ENCODE data around the gene EXOSC7. TPM values are rescaled to one million over a fixed set of nuclear protein-coding genes. Genes with fewer than 3 reads are reported as not detected.

EXOSC7 gene
- total RNA-seq, 1 donor from 2014 or later, result 56.2 TPM

- H3K9me3 ChIP-seq, result no peaks in the 10 kb centered on the region
- H3K4me1 ChIP-seq, result peaks cover 47% of the 10 kb centered on the region
- TF ChIP-seq CTCF (IDR thresholded peaks at IDR 0.05) (peak in 1 of 3 experiments; percentile 12), POLR2AphosphoS5 (IDR thresholded peaks at IDR 0.05; ENCODE audit: insufficient read depth in 1 of 2, low read depth in 1 of 2) (no peak), POLR2A (IDR thresholded peaks at IDR 0.05) (no peak)
- H3K27ac ChIP-seq, result peak overlapping the region; percentile 68
- DNase-seq (ENCODE audit: extremely low spot score in 2 of 2), result no peak
- no peak overlapping the region for H3K4me3 ChIP-seq
- peaks cover 0 to 20% of the 10 kb centered on the region in 2 donors for H3K36me3 ChIP-seq
- no peaks in the 10 kb centered on the region for H3K27me3 ChIP-seq
- intact Hi-C loops (cut with DNase I), result no loop called here
Measured at GRCh38 chr3:44992555-44993470, 16.8 kb downstream of the EXOSC7 start.

GRCh38 chr3:44993471-44994205 is 17.6 kb downstream of the EXOSC7 start:
- H3K4me1 ChIP-seq, result peaks cover 40% of the 10 kb centered on the region

GRCh38 chr3:44995142-44995770 is 19.2 kb downstream of the EXOSC7 start:
- no peak overlapping the region for H3K4me3 ChIP-seq
- H3K9me3 ChIP-seq, result no peaks in the 10 kb centered on the region
- no peak for TF ChIP-seq CTCF (IDR thresholded peaks at IDR 0.05)
- TF ChIP-seq POLR2AphosphoS5 (IDR thresholded peaks at IDR 0.05; ENCODE audit: insufficient read depth in 1 of 2, low read depth in 1 of 2), result peak in 1 of 2 donors; percentile 43
- no peak for TF ChIP-seq POLR2A (IDR thresholded peaks at IDR 0.05)
- peaks cover 0 to 27% of the 10 kb centered on the region in 2 donors for H3K36me3 ChIP-seq
- H3K27ac ChIP-seq, result peak overlapping the region; percentile 68
- H3K4me1 ChIP-seq, result peaks cover 40% of the 10 kb centered on the region
- H3K27me3 ChIP-seq, result no peaks in the 10 kb centered on the region
- DNase-seq (ENCODE audit: extremely low spot score in 2 of 2), result no peak
- intact Hi-C loops (cut with DNase I), result no loop called here

More at GRCh38 chr3:44993471-44994205, 17.6 kb downstream of the EXOSC7 start:
- Histone ChIP-seq H3K4me3 (no peak overlapping the region), H3K27me3 (no peaks in the 10 kb centered on the region), H3K36me3 (peaks cover 0 to 28% of the 10 kb centered on the region in 2 donors), H3K27ac (peak overlapping the region; percentile 68), H3K9me3 (no peaks in the 10 kb centered on the region)
- peak in 1 of 2 donors; percentile 10 for TF ChIP-seq POLR2AphosphoS5 (IDR thresholded peaks at IDR 0.05; ENCODE audit: insufficient read depth in 1 of 2, low read depth in 1 of 2)
- TF ChIP-seq POLR2A (IDR thresholded peaks at IDR 0.05), result no peak
- intact Hi-C loops (cut with DNase I), result no loop called here
- no peak for DNase-seq (ENCODE audit: extremely low spot score in 2 of 2)

GRCh38 chr3:44996556-44996969 is 20.5 kb downstream of the EXOSC7 start:
- H3K4me3 ChIP-seq, result no peak overlapping the region
- H3K36me3 ChIP-seq, result peaks cover 0 to 40% of the 10 kb centered on the region in 2 donors
- no peak for DNase-seq (ENCODE audit: extremely low spot score in 2 of 2)
- TF ChIP-seq CTCF (IDR thresholded peaks at IDR 0.05) (no peak), POLR2A (IDR thresholded peaks at IDR 0.05) (no peak), POLR2AphosphoS5 (IDR thresholded peaks at IDR 0.05; ENCODE audit: insufficient read depth in 1 of 2, low read depth in 1 of 2) (no peak)
- intact Hi-C loops (cut with DNase I), result no loop called here
- no peaks in the 10 kb centered on the region for H3K27me3 ChIP-seq
- H3K4me1 ChIP-seq, result peaks cover 40% of the 10 kb centered on the region
- H3K9me3 ChIP-seq, result no peaks in the 10 kb centered on the region
- peak overlapping the region; percentile 68 for H3K27ac ChIP-seq

GRCh38 chr3:44999782-45000181 is 23.7 kb downstream of the EXOSC7 start:
- TF ChIP-seq CTCF (IDR thresholded peaks at IDR 0.05), result no peak
- no peak for TF ChIP-seq POLR2A (IDR thresholded peaks at IDR 0.05)
- TF ChIP-seq POLR2AphosphoS5 (IDR thresholded peaks at IDR 0.05; ENCODE audit: insufficient read depth in 1 of 2, low read depth in 1 of 2), result no peak
- H3K9me3 ChIP-seq, result no peaks in the 10 kb centered on the region
- peaks cover 15% of the 10 kb centered on the region for H3K4me1 ChIP-seq
- no peak for DNase-seq (ENCODE audit: extremely low spot score in 2 of 2)
- no peak overlapping the region for H3K4me3 ChIP-seq
- intact Hi-C loops (cut with DNase I), result no loop called here
- no peaks in the 10 kb centered on the region for H3K27me3 ChIP-seq
- H3K36me3 ChIP-seq, result peaks cover 0 to 60% of the 10 kb centered on the region in 2 donors
- H3K27ac ChIP-seq, result no peak overlapping the region
